Cardiac fibroblast (primary cell): Measurements from ENCODE around the gene CCSAP.

Experiments
- DNase-seq, 2 donors: peaks; one replicate each; pipeline versions ENCODE4 v3.0.0 to v3.0.0-alpha.2; 2010; ENCODE audit warnings: low read depth in 2 of 2
- H3K4me3 ChIP-seq, 2 donors: replicated peaks in 1 of 2; 1 replicate in 1 of 2; 2 replicates in 1 of 2; pipeline ENCODE4 v1.5.1; 2011; ENCODE audit warnings: low read depth in 2 of 2, low read length in 2 of 2, mild to moderate bottlenecking in 2 of 2, moderate library complexity in 1 of 2
- CTCF ChIP-seq: IDR thresholded peaks from one replicate; pipeline ENCODE4 v1.5.1; 2011; ENCODE audit warnings: low read depth, mild to moderate bottlenecking, low read length, inconsistent platforms

CCSAP gene

GRCh38 chr1:229284887-229285286 is 58.0 kb downstream of the CCSAP start:
- no peak for DNase-seq
- H3K4me3 ChIP-seq = no peak overlapping the region
- TF ChIP-seq CTCF = no peak

GRCh38 chr1:229283183-229283611 is 59.6 kb downstream of the CCSAP start:
- no peak for DNase-seq
- no peak for TF ChIP-seq CTCF
- H3K4me3 ChIP-seq = no peak overlapping the region

GRCh38 chr1:229282295-229282823 is 60.5 kb downstream of the CCSAP start:
- no peak for DNase-seq
- TF ChIP-seq CTCF = no peak
- H3K4me3 ChIP-seq = no peak overlapping the region

GRCh38 chr1:229281339-229281926 is 61.4 kb downstream of the CCSAP start:
- peak in 1 of 2 donors; percentile 22 for DNase-seq
- no peak for TF ChIP-seq CTCF
- no peak overlapping the region for H3K4me3 ChIP-seq

- TF ChIP-seq CTCF = no peak
- H3K4me3 ChIP-seq = no peak overlapping the region
- peak in 1 of 2 donors; percentile 46 for DNase-seq
These were observed 61.9 kb downstream of the CCSAP start for GRCh38 chr1:229280921-229281320.

- H3K4me3 ChIP-seq = no peak overlapping the region
- DNase-seq = no peak
- no peak for TF ChIP-seq CTCF
These were observed 62.6 kb downstream of the CCSAP start for GRCh38 chr1:229280037-229280828.
